ENCODE measurements around the gene RNF38. TPM values are rescaled to one million over a fixed set of nuclear protein-coding genes. Genes with fewer than 3 reads are reported as not detected.

The RNF38 gene
- total RNA-seq, 2 experiments from 2014 or later, result 88.1 to 104 TPM

DNA sequence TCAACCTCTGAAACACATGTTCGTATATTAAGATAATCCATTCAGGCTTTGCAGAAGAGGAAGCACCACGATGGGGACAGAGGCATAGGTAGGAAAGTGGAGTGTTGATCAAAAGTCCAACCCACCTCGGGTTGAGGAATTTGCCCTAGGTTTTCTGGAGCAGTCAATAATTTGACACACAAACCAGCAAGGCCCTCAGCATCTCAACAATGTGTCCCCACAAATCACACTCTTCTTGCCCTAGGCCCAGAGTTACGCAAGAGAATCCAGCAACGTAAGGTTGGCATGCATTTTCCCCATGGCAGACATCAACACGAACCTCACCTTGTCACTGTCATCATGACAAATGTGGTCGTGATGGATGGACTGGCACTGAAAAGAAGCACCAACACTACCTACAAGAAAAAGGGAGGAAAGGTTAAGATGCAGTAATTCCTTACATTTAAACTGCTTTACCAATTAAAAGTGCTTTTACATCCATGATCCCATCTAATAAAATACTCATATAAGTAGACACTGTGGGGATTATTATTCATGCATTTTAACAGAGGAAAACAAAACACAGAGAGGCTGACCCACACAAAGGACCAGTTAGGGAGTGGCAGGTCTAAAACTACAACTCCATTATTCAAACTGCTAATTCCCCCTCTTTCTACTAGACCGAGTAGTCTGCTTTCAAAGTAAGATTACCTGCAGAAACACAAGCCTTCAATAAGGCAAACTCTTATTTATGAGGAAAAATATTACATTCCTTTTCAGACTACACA is 24.4 kb upstream of the RNF38 start:
- H3K4me1 Mint-ChIP-seq (ENCODE audit: low read depth), result peaks cover 50% of the 10 kb centered on the region
- Histone ChIP-seq H3K4me1 (ENCODE audit: insufficient read depth, low read length) (peaks cover 9% of the 10 kb centered on the region), H3K27ac (ENCODE audit: low read depth in 1 of 2, low read length in 2 of 2) (no peak overlapping the region), H3K4me3 (ENCODE audit: low read length) (no peak overlapping the region), H3K27me3 (ENCODE audit: control insufficient read depth in 1 of 2, insufficient read depth in 2 of 2, low read length in 2 of 2) (no peaks in the 10 kb centered on the region), H3K36me3 (ENCODE audit: insufficient read depth, low read length) (peaks cover 16% of the 10 kb centered on the region), H3K9me3 (ENCODE audit: control insufficient read depth in 1 of 2, insufficient read depth in 1 of 2, low read length in 2 of 2) (no peaks in the 10 kb centered on the region)
- DNase-seq (no peak), ATAC-seq (ENCODE audit: poor library complexity) (no peak)
- ChIA-PET CTCF (no interaction called here), POLR2A (no interaction called here)
- TF ChIP-seq, protein P1, sequence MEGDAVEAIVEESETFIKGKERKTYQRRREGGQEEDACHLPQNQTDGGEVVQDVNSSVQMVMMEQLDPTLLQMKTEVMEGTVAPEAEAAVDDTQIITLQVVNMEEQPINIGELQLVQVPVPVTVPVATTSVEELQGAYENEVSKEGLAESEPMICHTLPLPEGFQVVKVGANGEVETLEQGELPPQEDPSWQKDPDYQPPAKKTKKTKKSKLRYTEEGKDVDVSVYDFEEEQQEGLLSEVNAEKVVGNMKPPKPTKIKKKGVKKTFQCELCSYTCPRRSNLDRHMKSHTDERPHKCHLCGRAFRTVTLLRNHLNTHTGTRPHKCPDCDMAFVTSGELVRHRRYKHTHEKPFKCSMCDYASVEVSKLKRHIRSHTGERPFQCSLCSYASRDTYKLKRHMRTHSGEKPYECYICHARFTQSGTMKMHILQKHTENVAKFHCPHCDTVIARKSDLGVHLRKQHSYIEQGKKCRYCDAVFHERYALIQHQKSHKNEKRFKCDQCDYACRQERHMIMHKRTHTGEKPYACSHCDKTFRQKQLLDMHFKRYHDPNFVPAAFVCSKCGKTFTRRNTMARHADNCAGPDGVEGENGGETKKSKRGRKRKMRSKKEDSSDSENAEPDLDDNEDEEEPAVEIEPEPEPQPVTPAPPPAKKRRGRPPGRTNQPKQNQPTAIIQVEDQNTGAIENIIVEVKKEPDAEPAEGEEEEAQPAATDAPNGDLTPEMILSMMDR (IDR thresholded peaks at IDR 0.05), result no peak
- intact Hi-C loops (cut with DNase I, micrococcal nuclease), result no loop called here
- no peak overlapping the region for H3K27ac Mint-ChIP-seq
- peaks cover 59% of the 10 kb centered on the region for H3K36me3 Mint-ChIP-seq (ENCODE audit: low read depth)
- no peaks in the 10 kb centered on the region for H3K9me3 Mint-ChIP-seq
- H3K4me3 Mint-ChIP-seq, result no peak overlapping the region
- no peaks in the 10 kb centered on the region for H3K27me3 Mint-ChIP-seq

DNA sequence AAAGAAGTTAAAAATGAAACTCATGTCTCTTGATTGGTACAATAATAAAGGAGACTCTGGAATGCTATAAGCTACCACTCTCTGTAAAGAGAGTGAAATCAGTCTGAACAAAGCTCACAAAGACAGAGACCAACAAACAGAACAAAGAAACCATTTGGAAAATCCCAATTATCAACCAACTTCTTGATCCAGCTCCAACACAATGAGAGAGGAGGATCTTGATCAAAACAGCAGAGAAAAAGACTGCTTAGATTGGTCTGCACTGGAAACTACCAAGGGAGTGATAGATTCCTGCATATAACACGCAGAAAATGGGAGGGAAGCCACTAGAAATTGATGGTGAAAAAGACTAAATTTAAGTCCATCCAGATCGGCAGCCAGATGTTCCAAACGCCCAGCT is 23.1 kb upstream of the RNF38 start:
- H3K27ac ChIP-seq (ENCODE audit: low read depth in 1 of 2, low read length in 2 of 2), result no peak overlapping the region
- Mint-ChIP-seq H3K4me3 (no peak overlapping the region), H3K9me3 (no peaks in the 10 kb centered on the region), H3K27ac (peak overlapping the region; percentile 60), H3K36me3 (ENCODE audit: low read depth) (peaks cover 52% of the 10 kb centered on the region), H3K27me3 (no peaks in the 10 kb centered on the region), H3K4me1 (ENCODE audit: low read depth) (peaks cover 38% of the 10 kb centered on the region)
- intact Hi-C loops (cut with DNase I, micrococcal nuclease), result no loop called here
- H3K36me3 ChIP-seq (ENCODE audit: insufficient read depth, low read length), result peaks cover 21% of the 10 kb centered on the region
- DNase-seq (no peak), ATAC-seq (ENCODE audit: poor library complexity) (no peak)
- H3K4me1 ChIP-seq (ENCODE audit: insufficient read depth, low read length), result peaks cover 9% of the 10 kb centered on the region
- H3K9me3 ChIP-seq (ENCODE audit: control insufficient read depth in 1 of 2, insufficient read depth in 1 of 2, low read length in 2 of 2), result no peaks in the 10 kb centered on the region
- ChIA-PET CTCF (interaction anchor here (0.6 to 3.4 kb wide), 4 partner anchors 9 to 32 kb away, joined by 3 to 11 read pairs (median 3); no protein-coding TSS in a partner anchor), POLR2A (no interaction called here)
- TF ChIP-seq, protein P1 (IDR thresholded peaks at IDR 0.05), result no peak
- no peaks in the 10 kb centered on the region for H3K27me3 ChIP-seq (ENCODE audit: control insufficient read depth in 1 of 2, insufficient read depth in 2 of 2, low read length in 2 of 2)
- no peak overlapping the region for H3K4me3 ChIP-seq (ENCODE audit: low read length)

DNA sequence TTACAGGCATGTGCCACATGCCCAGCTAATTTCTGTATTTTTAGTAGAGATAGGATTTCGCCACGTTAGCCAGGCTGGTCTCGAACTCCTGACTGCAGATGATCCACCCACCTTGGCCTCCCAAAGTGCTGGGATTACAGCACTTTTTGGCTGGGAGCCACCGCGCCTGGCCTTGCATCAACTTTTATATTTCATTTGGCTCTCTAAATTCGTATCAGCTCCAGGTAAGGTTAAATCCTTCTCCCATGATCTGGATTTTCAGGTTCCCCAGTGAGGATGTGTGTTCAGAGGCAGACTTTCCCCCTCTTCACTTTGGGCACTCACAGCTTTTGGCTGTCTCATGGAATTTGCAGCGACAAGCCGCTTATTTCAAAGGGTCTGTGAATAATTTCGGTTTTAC is 16.8 kb upstream of the RNF38 start:
- Histone ChIP-seq H3K27me3 (ENCODE audit: control insufficient read depth in 1 of 2, insufficient read depth in 2 of 2, low read length in 2 of 2) (no peaks in the 10 kb centered on the region), H3K36me3 (ENCODE audit: insufficient read depth, low read length) (peaks cover 21% of the 10 kb centered on the region), H3K27ac (ENCODE audit: low read depth in 1 of 2, low read length in 2 of 2) (no peak overlapping the region), H3K4me1 (ENCODE audit: insufficient read depth, low read length) (no peaks in the 10 kb centered on the region), H3K9me3 (ENCODE audit: control insufficient read depth in 1 of 2, insufficient read depth in 1 of 2, low read length in 2 of 2) (no peaks in the 10 kb centered on the region), H3K4me3 (ENCODE audit: low read length) (no peak overlapping the region)
- ATAC-seq (ENCODE audit: poor library complexity), result no peak
- H3K27ac Mint-ChIP-seq, result no peak overlapping the region
- TF ChIP-seq, protein P1 (IDR thresholded peaks at IDR 0.05), result no peak
- peaks cover 51% of the 10 kb centered on the region for H3K36me3 Mint-ChIP-seq (ENCODE audit: low read depth)
- H3K27me3 Mint-ChIP-seq, result no peaks in the 10 kb centered on the region
- intact Hi-C loops (cut with DNase I, micrococcal nuclease), result no loop called here
- no peaks in the 10 kb centered on the region for H3K9me3 Mint-ChIP-seq
- no peak for DNase-seq
- ChIA-PET POLR2A (no interaction called here), CTCF (interaction anchor here (1.4 kb wide), 1 partner anchor 10 kb away, joined by 7 read pairs; no protein-coding TSS in a partner anchor)
- H3K4me3 Mint-ChIP-seq, result no peak overlapping the region
- peaks cover 34% of the 10 kb centered on the region for H3K4me1 Mint-ChIP-seq (ENCODE audit: low read depth)
